Inflammatory macrophage treated with lipopolysaccharide for 4 hours (primary cell): ENCODE data around the gene DDX52.
"Not testable (repeated sequence)": the region's sequence is repeated elsewhere in the genome, so short reads cannot be mapped to it uniquely, and the experiment has no call there.

Experiments used
- DNase-seq: peaks from one replicate; pipeline ENCODE4 v3.0.0-alpha.2; 2020

DDX52 gene

DNA sequence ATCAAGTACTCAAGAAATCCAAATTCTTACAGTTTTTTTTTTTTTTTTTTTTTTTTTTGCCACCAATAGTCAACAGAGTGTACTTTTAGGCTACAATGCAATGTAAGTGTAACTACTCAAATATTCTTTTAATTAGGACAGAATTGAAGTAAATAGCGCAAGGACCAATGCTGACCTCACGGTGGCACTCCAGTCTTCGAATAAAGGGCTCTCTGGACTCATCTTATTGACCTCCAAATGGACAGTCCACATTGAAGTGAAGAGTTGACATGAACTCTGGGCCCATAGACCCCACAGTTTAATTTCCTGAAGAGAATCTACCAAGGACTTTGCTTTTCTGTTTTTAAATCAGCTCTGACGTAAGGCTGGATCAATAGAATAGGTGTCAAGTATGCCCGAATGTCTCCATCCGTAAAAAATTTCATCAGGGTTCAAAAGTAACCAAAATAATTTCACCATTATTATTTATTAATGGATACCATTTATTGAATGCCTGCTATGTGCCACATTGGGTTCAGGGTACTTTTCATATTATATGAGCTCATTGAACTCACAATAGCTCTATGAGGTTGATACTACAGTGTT is 7.3 kb upstream of the DDX52 start:
- peak; percentile 61 for DNase-seq

DNA sequence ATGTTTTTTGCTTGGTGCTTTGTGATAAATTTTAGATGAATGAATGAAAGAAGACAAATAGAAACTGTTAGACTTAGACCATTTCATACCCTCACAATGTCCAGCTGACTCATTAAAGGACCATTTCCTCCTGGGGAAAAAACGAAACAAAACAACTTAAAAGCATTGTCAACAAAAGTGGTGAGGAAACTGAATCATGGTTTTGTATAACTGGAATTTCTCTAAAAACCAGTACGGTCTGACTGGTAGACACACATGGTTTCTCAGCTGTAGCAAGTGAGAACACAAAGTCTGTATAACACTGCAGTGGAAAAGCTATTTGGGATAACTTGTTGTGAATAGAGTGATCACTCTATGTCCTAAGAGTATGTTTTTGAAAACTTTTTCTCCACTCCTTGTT is 5.3 kb upstream of the DDX52 start:
- peak; percentile 93 for DNase-seq

DNA sequence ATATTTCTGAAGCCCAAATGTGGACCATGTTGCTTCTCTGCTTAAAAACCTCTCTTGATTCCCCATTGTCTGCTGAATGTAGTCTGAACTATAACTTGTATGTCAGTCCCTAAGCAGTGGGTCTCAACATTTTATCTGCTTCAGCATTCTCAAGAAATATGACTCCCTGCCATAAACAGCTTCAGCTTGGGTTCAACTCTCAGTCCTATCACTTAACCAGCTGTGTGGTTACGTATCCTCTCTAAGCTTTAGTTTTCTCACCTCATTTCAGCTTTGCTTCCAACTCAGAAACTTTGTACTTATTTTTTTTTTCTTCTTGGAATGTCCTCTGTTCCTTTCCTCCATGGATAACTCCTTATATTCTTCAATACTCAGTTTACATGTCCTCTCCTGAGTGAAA is 4.6 kb upstream of the DDX52 start:
- no peak for DNase-seq

DNA sequence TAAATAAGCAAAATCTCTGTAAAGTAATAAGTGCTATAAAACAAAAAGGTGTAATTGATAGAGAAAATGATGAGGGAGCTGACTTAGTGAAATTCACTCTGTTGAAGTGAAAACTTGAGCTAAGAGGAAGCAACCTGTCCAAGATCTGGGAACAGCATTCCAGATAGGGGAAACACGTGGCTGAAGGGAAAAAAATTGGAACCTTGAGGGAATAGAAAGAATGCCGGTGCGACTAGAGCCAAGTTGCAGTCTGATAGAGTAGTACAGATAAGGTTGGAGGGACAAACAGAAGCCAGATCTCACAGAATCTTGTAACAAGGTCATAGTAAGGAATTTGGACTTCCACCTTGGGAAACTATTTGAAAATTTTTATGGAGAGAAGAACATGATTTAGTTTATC is 623 bp upstream of the DDX52 start:
- DNase-seq, result no peak

DNA sequence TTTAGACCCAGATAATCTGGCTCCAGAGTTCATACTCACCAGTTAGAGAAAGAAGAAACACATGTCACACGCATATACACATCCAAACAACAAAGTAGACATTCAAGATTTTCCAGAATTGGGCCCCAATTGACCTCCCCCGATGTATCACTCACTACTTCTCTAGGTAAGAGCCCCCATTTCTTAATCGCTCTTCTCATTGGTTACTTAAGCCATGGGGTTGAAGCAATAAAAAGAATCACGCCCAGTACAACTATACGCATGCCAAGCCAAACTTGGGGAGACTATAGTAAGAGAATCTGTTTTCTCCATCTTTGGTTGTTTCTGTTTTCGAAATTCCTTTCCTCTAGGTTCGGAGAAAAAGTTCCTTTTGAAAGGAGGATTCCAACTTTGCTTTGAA is 565 bp downstream of the DDX52 start:
- DNase-seq, result peak; percentile 54

DNA sequence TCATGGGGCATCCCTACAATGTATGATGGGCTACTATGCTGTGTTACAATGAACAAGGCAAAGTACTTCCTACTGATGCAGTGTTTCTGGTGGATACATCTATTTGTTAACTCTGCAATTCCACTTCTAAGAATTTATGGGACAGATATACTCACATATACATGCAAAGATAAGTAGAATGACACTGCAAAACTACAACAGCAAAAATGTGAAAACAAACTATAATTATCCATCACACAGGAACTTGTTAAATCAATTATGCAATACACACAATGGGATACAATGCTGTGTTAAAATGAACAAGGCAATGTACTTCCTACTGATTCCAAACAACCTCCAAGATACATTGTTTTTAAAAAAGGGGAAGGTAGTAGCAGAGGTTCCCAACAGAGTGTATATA is 3.2 kb downstream of the DDX52 start:
- DNase-seq, result no peak

DNA sequence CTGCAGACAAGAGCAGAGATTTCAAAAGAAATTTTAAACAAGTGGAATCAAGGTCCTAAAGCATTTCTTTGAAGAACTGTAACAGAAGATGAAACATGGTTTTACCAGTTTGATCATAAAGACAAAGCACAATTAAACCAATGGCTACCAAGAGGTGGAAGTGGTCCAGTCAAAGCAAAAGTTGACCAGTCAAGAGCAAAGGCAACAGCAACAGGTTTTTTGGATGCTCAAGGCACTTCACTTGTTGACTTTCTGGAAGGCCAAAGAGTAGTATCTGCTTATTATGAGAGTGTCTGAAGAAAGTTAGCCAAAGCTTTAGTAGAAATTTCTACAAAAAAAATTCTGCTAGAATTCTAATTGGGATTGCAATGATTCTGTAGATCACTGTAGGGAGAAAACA is 5.3 kb downstream of the DDX52 start:
- DNase-seq, result no peak

DNA sequence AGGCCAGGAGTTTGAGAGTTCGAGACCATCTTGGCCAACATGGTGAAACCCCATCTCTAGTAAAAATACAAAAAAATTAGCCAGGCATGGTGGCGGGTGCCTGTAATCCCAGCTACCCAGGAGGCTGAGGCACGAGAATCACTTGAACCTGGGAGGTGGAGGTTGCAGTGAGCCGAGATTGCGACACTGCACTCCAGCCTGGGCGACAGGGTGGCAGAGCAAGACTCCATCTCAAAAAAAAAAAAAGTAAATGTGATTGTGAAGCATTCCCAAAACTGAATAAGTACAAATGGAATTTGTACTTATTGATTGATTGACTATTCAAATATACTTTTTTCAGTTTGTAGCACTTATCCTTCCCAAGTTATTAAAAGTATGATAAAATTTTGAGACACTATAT is 26.8 kb downstream of the DDX52 start:
- not testable (repeated sequence) for DNase-seq

DNA sequence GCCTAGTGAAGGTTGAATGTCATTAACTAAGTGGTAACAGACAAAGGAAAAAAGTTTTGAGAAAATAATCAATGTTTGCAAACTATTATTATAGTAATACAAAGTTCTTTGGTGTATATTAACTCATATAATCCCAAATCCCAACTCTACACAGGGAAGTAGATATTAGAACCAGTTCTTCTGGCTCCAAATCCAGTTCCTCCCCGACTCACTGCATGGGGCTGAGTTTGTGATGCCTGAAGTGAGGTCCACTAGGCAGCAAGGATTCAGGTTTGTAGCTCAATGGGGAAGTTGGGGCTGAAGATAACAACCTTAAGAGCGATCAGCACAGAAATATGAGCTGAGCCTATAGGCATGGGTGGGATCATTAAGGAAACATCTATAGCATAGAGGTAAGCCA is 28.4 kb downstream of the DDX52 start:
- DNase-seq, result no peak

DNA sequence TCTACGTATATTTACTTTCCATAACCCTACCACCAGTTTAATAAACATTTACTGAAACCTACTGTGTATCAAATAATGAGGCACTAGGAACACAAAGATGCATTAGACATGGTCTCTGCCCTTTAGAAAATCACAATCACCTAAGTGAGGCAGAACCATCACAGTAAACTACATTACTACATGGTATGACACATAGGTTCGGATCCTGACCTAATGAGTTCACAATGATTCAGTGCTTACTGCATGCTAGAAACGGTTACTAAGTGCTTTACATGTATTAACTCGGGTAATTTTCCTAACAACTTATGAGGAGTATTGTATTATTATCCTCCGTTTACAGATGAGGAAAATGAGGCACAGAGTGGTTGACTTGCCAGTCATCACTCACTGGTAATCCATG is 28.9 kb downstream of the DDX52 start:
- no peak for DNase-seq

DNA sequence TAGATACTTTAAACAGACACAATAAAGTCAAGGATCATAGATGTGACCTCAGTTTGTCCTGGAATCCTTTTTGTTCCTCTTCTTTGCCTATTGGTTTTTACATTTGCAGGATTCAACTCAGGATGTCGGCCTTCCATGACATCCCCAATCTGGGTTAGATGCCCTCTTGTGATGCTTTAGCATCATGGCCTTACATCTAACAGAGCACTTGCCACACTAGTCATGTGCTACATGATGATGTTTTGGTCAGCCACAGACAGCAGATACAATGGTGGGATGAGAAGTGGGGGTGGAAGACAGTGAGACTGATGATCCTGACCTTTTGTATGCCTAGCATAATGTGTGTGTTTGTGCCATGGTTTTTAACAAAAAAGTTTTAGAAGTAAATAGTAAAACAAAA is 32.3 kb downstream of the DDX52 start:
- DNase-seq, result peak; percentile 72

DNA sequence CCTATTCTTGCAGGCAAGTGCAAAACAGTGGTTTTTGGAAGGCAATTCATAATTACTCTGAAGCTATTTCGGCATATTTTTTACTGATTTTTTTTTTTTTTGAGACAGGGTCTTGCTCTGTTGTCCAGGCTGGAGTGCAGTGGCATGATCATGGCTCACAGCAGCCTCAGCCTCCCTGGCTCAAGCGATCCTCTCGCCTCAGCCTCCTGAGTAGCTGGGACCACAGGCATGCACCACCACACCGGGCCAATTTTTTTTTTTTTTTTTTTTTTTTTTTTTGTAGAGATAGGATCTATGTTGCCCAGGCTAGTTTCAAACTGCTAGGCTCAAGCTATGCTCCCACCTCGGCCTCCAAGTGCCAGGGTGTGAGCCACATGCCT is 33.2 kb downstream of the DDX52 start:
- not testable (repeated sequence) for DNase-seq

DNA sequence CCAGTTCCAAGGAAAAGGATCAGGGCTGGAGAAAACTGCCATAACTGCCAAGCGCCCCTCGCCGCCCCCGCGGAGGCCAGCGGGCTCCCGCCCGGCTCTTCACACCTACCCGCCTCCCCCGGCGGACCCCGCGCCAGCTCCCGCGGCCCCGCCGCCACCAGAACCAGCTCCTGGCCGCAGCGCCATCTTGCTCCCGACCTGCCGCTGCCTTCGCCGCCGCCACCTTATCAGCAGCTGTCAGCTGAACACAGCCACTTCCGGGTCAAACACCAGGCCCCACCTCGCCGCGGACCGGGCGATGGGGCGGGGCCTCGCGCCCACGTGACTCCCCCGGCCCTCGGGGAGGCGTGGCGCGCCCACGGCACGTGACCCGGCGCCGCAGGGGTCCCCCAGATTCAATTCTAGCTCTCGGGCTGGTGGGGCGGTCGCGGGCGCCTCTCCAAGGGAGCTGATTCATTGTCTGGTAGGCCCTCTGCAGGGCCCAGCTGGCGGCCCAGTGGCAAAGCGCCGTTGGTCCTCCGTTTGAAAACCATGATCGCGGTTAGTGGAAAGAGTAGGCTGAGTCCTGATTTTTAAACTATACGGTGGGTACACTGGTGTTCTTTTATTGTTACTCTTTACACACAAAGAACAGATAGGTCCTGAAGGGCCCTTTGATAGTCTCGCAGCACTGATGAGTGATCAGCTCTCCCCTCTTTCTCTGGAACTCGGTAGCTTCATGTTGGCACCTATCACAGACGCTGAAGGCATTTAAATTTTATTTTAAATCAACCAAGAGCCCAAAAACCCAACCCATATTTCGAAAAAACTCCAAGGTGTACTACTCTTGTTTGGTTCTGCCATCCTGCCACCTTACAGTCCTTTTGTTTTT is 33.8 kb downstream of the DDX52 start, which contains the start of gene SYNRG:
TSS of gene SYNRG (minus strand) at position 249 of the 871 bp plus-strand sequence. CDS start at position 186, 63 bp downstream.
- peak; percentile 92 for DNase-seq

DNA sequence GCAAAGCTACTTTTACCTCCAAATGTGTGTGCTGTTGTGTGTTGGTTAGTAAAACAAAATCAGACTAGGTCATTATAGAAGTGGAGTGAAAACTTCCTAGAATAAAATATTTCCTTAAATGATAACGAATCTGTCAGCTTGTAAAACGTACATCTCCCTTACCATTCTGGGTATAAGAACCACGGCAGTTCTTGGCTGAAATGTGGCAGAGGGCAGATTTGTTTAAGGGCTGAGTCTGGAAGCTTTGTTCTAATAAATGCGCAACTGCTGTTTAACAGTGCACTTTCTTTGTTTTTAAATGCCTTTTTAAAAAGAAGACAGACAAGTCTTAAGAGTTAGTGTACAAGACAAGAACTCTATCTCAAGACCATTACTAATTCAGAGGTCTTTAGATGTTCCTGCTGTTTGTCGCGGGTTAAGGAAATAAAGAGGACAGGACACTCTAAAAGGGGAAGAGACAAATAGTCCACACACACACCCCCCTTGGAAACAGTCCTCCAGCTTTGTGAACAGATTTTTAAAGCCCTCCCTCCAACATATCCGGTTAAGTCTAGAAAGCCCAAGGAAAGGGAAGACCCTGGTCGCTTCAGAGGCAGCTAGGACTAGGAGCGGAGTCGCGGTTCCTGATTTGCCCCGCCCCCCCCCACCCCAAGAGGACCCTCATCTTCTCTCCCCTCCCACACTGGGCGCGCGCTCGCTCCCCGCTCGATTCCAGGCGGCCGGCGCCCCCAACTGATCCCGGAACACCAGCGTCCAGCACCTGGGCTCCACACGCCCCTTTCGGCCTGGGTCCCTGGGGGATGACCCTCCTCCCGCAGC is 34.7 kb downstream of the DDX52 start:
- peak; percentile 54 for DNase-seq

DNA sequence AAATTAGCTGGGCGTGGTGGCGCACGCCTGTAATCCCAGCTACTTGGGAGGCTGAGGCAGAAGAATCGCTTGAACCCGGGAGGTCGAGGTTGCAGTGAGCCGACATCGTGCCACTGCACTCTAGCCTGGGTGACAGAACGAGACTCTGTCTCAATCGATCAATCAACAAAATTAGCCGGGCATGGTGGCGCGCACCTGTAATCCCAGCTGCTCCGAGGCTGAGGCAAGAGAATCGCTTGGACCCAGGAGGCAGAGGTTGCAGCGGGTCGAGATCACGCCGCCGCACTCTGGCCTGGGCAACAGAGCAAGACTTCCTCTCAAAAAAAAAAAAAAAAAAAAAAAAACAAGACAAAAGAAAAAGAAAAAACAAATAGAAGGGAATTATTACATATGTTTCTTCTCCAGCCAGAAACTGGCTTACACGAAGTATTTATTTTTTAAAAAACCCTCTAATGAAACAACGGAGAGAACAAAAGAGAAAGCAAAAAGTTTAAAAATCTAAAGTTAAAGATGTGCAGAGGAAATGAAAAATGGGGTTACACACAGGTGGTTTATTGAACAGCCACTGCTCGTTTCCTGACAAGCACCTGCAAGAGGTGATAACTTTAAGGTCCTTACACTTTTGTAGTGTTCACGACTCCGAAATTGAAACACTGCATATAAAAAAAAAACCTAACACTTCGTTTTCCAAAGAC is 35.5 kb downstream of the DDX52 start:
- no peak for DNase-seq

DNA sequence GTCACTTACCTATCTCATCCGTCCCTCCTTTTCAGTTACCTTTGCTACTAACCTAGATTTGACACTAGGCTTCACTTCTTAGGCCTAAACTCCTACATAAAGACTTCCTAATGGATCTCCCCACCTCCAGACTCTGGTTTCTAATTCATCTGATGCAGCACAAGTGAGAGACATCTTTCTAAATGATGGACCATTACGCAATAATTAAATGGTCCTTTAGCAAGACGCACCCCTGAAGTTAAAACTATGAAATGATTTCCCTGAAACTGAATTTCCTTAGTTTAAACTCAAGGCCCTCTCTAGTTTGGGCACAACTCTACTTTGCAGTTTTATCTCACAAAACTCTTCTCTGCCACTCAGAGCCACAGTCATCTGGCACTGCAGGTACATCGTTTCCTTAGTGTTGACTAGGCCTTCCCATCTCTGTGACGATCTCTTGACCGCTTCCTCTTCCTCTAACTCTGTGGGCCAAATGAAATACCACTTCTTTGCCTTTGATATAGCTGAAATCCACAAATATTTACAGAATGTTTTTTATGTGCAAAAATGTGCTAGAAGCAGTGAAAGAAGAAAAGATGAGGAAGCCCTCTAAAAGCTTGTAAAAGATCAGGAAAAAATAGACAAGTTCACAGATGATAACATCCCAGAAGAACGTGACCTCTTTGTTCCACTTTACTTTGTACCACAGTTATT is 37.3 kb downstream of the DDX52 start:
- peak; percentile 24 for DNase-seq

DNA sequence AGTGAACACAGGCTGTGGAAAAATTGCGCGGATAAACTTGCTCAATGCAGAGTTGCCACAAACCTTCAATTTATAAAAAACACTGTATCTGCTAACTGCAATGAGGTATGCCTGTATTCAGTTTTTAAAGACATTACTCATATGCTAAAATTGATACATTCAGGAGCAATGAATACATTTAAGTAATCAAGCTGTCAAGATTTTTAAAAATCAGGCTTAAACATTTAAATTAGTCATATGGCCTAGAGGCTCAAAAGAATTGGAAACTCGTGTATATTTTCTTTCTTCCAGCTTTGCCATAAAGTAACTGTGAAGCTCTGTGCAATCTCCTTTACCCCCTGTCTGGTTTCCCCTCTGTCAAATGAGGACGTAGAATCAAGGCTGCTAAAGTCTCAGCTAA is 38.2 kb downstream of the DDX52 start:
- DNase-seq, result no peak

DNA sequence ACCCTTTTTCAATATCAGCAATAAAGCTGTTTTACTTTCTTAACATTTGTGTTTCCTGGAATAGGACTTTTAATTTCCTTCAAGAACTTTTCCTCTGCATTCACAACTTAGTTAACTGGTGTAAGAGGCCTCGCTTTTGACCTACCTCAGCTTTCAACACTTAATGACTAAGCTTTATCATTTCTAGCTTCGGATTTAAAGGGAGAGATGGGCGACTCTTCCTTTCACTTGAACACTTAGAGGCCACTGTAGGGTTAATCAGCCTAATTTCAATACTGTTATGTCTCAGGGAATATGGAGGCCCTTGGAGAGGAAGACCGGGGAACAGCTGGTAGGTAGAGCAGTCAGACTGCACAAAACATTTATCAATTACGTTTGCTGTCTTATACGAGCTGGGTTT is 38.7 kb downstream of the DDX52 start:
- no peak for DNase-seq

DNA sequence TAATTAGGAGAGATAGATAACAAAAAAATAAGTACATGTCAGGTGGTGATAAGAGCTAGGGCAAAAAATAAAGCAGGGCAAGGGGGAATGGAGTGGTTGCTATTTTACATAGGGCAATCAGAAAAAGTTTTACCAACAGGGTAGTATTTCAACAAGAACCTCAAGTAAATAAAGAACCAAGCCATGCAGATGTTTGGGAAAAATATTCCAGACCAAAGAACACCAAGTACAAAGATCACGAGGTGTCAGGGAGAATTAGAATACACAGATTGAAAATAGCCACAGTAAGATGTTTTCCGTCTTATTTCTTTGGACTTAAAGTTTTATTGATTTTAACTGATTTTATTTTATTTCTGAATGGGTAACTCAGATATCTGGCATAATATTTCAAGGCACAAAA is 45.1 kb downstream of the DDX52 start:
- DNase-seq, result no peak

DNA sequence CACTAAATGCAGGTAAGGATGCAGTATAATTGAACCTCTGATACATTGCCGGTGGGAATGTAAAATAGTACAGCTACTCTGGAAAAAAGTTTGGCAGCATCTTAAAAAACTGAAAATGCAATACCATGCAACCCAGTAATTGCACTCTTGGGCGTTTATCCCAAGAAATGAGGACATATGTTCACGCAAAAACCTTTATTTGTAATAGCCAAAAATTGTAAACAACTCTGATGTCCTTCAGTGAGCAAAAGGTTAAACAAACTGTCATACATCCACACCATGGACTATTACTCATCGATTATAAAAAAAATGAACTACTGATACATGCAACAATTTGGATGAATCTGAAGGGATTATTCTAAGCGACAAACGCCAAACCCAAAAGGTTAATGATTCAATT is 51.0 kb downstream of the DDX52 start:
- DNase-seq, result no peak

DNA sequence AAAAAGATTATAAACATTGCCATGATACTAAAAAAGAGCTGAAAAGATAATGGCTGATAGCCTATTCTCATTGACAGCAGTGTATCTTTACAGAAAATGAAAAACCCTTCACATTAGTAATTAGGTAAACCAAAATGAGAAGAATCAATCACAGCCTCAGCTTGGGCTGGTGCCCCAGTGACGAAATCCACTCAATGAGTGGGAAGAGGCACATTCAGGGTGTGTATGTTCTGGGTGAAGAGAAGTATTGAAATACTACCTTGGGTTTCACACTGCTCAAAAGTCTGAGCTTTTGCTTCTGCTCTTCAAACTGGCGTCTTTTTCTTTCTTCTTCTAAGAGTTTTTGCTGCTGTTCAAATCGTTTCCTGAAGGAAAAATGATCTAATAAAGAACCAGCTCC is 58.2 kb downstream of the DDX52 start:
- DNase-seq, result no peak

DNA sequence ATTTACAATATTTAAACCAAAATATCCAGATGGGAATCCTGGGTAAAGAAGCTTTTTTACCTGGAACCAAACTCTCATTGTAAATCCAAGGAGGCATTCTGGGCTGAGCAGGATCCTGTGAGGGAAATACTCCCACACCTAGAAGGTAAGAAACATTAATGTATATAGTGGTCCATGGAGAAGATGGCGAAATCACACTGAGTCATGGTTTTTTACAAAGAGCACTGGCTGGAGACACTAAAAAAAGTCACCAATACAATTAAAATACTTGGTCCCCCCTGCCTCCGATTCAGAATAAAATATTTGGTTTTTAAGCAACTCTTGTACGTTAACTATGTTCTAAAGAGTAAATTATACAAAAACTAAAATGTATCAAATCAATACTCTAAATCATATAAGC is 67.0 kb downstream of the DDX52 start:
- DNase-seq, result no peak

DNA sequence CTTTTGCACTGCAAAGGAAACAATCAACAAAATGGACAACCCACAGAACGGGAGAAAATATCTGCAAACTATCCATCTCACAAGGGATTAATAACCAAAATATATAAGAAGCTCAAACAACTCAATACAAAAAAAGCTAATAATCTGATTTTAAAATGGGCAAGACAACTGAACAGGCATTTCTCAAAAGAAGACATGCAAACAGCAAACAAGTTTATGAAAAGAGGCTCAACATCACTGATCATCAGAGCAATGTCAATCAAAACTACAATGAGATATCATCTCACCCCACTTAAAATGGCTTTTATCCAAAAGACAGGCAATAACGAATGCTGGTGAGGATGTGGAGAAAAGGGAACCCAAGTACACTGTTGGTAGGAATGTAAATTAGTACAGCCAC is 68.8 kb downstream of the DDX52 start:
- no peak for DNase-seq
